Fibroblast of mammary gland (primary cell): ENCODE measurements around the gene MTM1.

Source experiments
- DNase-seq: peaks from one replicate; pipeline ENCODE4 v3.0.0-alpha.2; 2010; ENCODE audit warnings: low read depth
- H3K4me3 ChIP-seq: 2 replicates; pipeline ENCODE4 v1.5.1; 2011; ENCODE audit warnings: low read depth, mild to moderate bottlenecking, low read length, moderate library complexity; ENCODE audit not compliant: control insufficient read depth
- CTCF ChIP-seq: conservative IDR thresholded peaks from 2 replicates; pipeline ENCODE4 v1.5.1; 2011; ENCODE audit warnings: low read depth, low read length, inconsistent platforms; ENCODE audit not compliant: control insufficient read depth, insufficient read depth

Gene MTM1

DNA sequence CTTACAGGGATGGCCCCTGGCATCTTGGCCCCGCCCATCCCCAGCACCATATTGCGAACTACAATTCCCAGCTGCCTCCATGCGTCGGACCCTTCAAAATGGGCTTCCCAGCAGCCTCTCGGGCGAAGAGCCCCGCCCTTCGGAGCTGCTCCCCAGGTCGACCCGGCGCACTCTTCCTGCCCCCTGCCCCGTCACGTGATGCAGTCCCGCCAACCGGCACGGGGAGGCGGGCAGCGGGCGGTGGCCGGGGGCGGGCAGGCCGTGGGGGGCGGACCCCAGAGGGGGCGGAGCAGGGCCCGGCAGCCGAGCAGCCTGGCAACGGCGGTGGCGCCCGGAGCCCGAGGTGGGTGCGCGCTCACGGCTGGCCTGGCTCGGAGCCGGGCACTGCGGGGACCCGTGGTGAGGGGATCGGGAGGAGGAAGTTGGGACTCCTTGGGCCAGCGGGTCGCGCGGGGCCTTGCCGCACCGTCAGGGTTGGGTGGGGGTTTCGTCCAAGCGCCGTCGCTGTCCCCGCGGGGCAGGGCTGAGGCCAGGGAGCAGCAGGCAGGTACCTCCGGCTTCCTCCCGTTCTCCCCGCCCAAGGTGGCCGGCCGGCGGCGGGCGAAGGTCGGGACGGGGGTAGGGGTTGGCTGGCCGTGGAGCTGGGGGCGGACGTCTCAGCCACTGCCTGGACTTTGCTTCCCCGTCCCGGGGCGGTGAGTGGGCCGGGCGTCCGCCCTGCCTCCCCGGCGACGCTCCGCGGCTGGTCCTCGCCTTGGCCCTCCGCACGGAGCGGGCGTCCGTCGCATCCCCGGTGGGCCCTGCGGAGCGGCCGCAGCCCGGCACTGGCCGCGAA lies at the start of gene MTM1:
Gene MTM1, plus strand, starts transcription at position 302 of the 835 bp plus-strand sequence. CDS start 23,994 bp downstream, outside the sequence.
- H3K4me3 ChIP-seq = peak within 1 kb of the TSS; percentile 62
- no peak for TF ChIP-seq CTCF
- peak; percentile 90 for DNase-seq

DNA sequence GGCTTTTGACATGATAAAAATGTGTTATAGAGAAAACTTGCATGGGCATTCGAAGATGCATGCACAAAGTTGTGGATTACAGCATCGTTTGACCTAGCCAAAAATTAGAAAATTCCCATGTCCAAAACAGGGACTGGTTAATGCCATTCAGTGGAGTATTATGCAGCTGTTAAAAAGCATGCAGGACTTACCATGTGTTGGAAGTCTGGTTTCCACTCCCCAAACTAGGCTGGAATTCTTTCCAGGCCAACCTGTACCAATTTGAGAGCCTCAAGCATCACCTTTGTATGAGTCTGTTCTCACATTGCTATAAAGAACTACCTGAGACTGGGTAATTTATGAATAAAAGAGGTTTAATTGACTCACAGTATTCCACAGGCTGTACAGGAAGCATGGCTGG lies 45.9 kb upstream of the MTM1 start:
- DNase-seq = no peak
- no peak overlapping the region for H3K4me3 ChIP-seq
- no peak for TF ChIP-seq CTCF

GRCh38 chrX:150525061-150525919 lies 43.1 kb upstream of the MTM1 start:
- DNase-seq = no peak
- TF ChIP-seq CTCF = no peak
- no peak overlapping the region for H3K4me3 ChIP-seq

GRCh38 chrX:150526692-150527091 lies 41.7 kb upstream of the MTM1 start:
- no peak overlapping the region for H3K4me3 ChIP-seq
- TF ChIP-seq CTCF = no peak
- DNase-seq = no peak

GRCh38 chrX:150527108-150527507 lies 41.3 kb upstream of the MTM1 start:
- TF ChIP-seq CTCF = no peak

DNA sequence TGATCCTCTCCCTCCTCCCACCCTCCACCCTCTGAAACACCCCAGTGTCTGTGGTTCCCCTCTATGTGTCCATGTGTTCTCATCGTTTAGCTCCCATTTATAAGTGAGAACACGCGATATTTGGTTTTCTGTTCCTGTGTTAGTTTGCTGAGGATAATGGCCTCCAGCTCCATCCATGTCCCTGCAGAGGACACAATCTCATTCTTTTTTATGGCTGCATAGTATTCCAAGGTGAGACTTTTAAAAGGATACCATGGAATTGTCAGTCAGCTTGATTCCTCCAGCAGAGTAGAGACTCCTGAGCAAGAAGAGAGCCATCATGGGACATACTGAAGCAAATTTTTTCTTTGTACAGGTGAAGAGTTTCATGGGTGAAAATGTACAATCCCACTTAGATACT lies 38.8 kb upstream of the MTM1 start:
- no peak for TF ChIP-seq CTCF
- no peak for DNase-seq
- no peak overlapping the region for H3K4me3 ChIP-seq

More at GRCh38 chrX:150527108-150527507, 41.3 kb upstream of the MTM1 start:
- no peak overlapping the region for H3K4me3 ChIP-seq
- DNase-seq = no peak
